BE2C (cell line): ENCODE data around the gene NANOS2.

ENCODE experiments used
- DNase-seq: peaks from one replicate; pipeline ENCODE4 v3.0.0-alpha.2; 2020
- H3K27me3 ChIP-seq: fragments of 250-450 bp; sonication (Bioruptor Pico); 2 replicates; pipeline ENCODE4 v1.5.1; 2020; ENCODE audit warnings: mild to moderate bottlenecking
- H3K36me3 ChIP-seq: fragments of 250-450 bp; sonication (Bioruptor Pico); 2 replicates; pipeline ENCODE4 v1.5.1; 2020; ENCODE audit warnings: mild to moderate bottlenecking
- H3K4me1 ChIP-seq: fragments of 250-450 bp; sonication (Bioruptor Pico); 2 replicates; pipeline ENCODE4 v1.5.1; 2020
- H3K4me3 ChIP-seq: 2 replicates; pipeline ENCODE4 v1.5.1; 2011; ENCODE audit warnings: low read depth, low read length
- H3K9me3 ChIP-seq: fragments of 250-450 bp; sonication (Bioruptor Pico); 2 replicates; pipeline ENCODE4 v1.5.1; 2020
- CTCF ChIP-seq: IDR thresholded peaks from 2 replicates; pipeline ENCODE4 v1.5.1; 2012; ENCODE audit warnings: mild to moderate bottlenecking, low read depth, low read length

Gene NANOS2

GRCh38 chr19:45863840-45864628, 50.5 kb downstream of the NANOS2 start, which contains the start of gene FOXA3:
TSS of gene FOXA3 (plus strand) at chr19:45864326. CDS start at chr19:45864457, 131 bp downstream.
- Histone ChIP-seq H3K4me1 (no peaks in the 10 kb centered on the region), H3K36me3 (peaks cover 12% of the 10 kb centered on the region), H3K27me3 (peaks cover 51% of the 10 kb centered on the region), H3K9me3 (no peaks in the 10 kb centered on the region), H3K4me3 (peak within 1 kb of the TSS; percentile 49)
- peak; percentile 41 for TF ChIP-seq CTCF
- peak; percentile 38 for DNase-seq

GRCh38 chr19:45863335-45863839, 51.2 kb downstream of the NANOS2 start:
- no peak for DNase-seq
- peaks cover 48% of the 10 kb centered on the region for H3K27me3 ChIP-seq
- H3K4me3 ChIP-seq, result peak overlapping the region; percentile 49
- peaks cover 17% of the 10 kb centered on the region for H3K36me3 ChIP-seq
- TF ChIP-seq CTCF, result no peak
- H3K4me1 ChIP-seq, result no peaks in the 10 kb centered on the region
- H3K9me3 ChIP-seq, result no peaks in the 10 kb centered on the region
